Hindlimb muscle (tissue), 1 donor: ENCODE measurements around the gene DHX32. TPM values are rescaled to one million over a fixed set of nuclear protein-coding genes. Genes with fewer than 3 reads are reported as not detected.
"Not testable (repeated sequence)": the region's sequence is repeated elsewhere in the genome, so short reads cannot be mapped to it uniquely, and the experiment has no call there.

Experiments
- DNase-seq: peaks from one replicate; pipeline ENCODE4 v3.0.0-alpha.2; 2013
- polyA plus RNA-seq: library from polyadenylated mRNA; unstranded; fragments of 120-200 nt; gene quantifications from one replicate; pipeline ENCODE4 v1.2.1, GENCODE V29; 2013; ENCODE audit not compliant: insufficient read length

Gene DHX32, protein sequence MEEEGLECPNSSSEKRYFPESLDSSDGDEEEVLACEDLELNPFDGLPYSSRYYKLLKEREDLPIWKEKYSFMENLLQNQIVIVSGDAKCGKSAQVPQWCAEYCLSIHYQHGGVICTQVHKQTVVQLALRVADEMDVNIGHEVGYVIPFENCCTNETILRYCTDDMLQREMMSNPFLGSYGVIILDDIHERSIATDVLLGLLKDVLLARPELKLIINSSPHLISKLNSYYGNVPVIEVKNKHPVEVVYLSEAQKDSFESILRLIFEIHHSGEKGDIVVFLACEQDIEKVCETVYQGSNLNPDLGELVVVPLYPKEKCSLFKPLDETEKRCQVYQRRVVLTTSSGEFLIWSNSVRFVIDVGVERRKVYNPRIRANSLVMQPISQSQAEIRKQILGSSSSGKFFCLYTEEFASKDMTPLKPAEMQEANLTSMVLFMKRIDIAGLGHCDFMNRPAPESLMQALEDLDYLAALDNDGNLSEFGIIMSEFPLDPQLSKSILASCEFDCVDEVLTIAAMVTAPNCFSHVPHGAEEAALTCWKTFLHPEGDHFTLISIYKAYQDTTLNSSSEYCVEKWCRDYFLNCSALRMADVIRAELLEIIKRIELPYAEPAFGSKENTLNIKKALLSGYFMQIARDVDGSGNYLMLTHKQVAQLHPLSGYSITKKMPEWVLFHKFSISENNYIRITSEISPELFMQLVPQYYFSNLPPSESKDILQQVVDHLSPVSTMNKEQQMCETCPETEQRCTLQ
- polyA plus RNA-seq: 19.1 TPM

DNA sequence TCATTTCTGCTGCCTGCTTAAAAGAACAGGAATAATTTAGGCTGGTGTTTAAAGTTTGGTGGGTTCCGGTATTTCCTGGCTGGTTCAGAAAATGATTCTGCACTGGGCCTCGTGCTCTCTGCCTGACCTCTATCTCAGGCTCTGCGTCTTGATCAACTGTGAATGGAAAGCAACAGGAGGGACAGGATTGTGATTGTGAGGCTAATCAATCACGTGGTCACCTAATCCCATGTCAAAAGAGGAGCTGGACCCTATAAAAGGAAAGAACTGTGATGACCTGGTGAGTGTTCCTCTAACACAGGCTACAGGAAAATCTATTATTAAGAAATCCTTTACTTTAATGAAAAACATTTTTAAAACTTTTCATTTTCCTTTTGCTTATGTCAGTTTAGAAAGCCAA lies at the start of gene DHX32:
TSS of gene DHX32 (minus strand) at position 101 of the 400 bp plus-strand sequence. CDS start 468 bp downstream, outside the sequence.
- DNase-seq: no peak

GRCh38 chr10:125929618-125930017 lies 48.5 kb upstream of the DHX32 start:
- no peak for DNase-seq

DNA sequence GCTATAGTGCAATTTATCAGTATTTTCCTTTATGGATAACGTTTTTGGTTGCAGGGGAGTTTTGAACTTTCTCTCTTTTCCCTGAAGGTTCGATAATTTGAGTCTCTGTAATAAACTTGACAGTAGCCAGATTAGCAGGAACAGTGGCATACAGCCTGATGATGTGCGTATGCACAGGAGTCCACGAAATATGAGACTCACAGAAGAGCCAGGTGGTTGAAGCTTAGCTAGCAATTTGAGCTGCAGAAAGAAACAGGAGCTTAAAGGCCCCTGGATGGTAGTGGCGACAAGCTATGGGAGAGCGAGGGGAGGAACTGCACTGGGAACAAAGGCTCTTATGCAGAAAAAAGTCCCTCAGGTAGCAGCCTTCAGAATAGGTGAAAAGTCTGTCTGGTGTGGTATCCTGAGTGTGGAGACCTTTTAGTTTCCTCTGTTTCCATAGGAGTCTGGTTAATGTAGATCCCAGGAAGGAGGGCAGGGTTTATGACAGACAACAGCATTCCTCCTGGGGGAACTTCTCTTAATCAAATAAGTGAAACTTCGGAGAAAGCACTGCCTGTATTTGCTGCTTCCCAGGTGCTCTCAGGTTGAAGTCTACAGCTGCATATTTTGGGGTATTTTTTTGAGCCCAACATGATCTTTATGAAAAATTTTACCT lies 48.0 kb upstream of the DHX32 start:
- DNase-seq: no peak

DNA sequence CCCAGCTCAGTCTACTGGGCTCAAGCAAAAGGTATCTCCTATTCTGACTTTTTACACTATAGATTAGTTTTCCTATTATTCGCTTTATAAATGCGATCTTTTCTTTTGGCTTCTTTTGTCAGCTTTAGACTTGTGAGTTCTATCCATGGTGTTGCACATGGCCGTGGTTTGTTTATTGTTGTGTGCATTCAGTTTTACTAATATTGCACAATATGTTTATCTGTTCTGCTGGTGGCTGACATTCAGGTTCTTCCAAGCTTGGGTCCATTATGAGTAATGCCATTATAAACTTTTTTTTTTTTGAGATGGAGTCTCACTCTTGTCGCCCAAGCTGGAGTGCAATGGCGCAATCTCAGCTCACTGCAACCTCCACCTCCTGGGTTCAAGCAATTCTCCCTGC lies 46.2 kb upstream of the DHX32 start:
- not testable (repeated sequence) for DNase-seq

GRCh38 chr10:125926247-125926646 lies 45.2 kb upstream of the DHX32 start:
- DNase-seq: no peak

DNA sequence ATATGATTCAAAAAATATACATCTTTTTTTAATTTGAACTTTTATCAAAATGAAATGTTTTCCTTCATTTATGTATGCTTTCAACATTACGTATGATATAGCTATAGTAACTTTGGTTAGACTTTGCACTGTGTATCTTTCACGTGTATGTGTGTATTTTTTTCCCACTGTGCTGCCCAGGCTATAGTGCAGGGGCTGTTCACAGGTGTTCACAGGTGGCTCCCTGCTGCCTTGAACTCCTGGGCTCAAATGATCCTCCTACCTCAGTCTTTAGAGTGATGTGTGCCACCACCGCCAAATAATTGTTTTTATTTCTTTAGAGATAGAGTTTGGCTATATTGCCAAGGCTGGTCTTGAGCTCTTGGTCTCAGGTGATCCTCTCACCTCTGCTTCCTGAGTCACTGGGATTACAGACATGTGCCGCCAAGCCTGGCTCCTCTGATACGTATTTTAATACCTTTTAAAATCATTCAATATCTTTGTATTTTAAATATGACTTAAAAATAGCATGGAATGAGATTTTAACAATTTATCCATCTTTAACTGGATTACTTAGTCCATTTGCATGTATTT lies 44.3 kb upstream of the DHX32 start:
- DNase-seq: no peak

- DNase-seq: not testable (repeated sequence)
Measured at GRCh38 chr10:125921643-125922306, 40.7 kb upstream of the DHX32 start.

DNA sequence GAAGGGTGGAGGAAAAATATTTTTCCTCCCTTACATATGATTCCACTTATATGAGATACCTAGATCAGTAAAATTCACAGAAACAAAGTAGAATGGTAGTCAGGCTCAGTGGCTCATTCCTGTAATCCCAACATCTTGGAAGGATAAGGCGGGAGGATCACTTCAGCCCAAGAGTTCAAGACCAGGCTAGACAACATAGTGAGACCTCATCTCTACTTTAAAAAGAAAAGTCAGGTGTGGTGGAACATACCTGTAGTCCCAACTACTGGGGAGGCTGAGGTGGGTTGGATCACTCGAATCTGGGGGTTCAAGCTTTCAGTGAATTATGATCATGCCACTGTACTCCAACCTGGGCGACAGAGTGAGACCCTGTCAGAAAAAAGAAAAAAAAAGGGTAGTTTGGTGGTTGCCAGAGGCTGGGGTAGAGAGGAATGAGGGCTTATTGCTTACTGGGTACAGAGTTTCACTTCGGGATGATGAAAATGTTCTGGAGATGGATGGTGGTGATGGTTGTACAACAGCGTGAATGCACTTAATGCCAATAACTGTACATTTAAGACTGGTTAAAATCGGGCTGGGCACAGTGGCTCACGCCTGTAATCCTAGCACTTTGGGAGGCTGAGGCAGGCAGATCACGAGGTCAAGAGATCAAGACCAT lies 36.7 kb upstream of the DHX32 start:
- DNase-seq: not testable (repeated sequence)

GRCh38 chr10:125916977-125917376 lies 35.9 kb upstream of the DHX32 start:
- no peak for DNase-seq

- DNase-seq: not testable (repeated sequence)
Measured at GRCh38 chr10:125913277-125913676, 32.2 kb upstream of the DHX32 start.

DNA sequence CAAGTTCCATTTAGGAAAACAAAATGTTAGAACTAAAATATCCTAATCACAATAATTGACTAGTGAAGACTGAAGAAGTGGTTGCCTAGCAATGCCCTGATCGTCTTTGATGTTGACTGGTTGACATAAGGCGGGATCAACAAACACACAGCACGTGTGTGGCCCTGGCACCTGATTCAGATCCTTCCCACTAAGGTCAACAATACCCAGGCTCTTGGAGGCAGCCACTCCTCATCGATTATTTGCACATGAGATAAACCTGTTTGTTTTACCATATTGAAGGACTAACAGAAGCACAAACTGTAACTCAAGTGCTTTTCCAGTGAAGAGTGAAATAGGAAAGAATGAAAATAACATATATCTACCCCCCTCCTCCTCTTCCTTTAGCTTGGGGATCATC lies 30.9 kb upstream of the DHX32 start:
- no peak for DNase-seq

DNA sequence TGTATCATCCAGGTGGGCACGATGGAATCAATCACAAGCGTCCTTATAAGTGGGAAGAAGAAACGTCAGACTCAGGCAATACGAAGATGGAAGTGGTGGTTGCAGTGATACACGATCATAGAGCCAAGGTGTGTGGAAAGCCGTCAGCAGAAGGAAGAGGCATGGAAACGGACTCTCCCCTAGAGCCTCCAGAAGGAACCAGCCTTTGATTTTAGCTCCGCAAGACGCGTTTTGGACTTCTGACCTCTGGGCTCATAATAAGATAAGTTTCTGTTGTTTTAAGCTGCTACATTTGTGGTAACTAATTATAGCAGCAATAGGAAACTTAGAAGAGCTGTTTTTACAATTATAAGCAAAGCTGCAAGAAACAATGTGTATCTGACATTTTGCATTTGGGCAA lies 30.1 kb upstream of the DHX32 start:
- no peak for DNase-seq

GRCh38 chr10:125909491-125909890 lies 28.4 kb upstream of the DHX32 start:
- DNase-seq: not testable (repeated sequence)

DNA sequence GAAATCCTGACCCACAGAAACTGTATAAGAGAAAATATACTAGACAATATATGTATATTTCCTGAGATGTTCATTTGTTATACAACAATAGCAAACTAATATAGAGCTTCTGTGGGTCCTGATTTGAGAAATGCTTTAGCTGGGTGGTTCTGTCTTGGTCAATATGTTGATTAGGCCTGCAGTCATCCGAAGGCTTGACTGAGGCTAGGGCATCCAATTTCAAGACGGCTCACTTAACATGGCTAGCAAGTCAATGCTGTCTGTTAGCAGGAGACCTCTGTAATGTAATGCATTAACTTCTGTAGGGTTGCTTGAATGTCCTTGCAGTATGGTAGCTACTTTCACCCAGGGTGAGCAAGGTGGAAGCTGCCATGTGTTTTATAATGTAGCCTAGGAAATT lies 27.7 kb upstream of the DHX32 start:
- DNase-seq: not testable (repeated sequence)

- DNase-seq: not testable (repeated sequence)
Measured at GRCh38 chr10:125907598-125907997, 26.5 kb upstream of the DHX32 start.

DNA sequence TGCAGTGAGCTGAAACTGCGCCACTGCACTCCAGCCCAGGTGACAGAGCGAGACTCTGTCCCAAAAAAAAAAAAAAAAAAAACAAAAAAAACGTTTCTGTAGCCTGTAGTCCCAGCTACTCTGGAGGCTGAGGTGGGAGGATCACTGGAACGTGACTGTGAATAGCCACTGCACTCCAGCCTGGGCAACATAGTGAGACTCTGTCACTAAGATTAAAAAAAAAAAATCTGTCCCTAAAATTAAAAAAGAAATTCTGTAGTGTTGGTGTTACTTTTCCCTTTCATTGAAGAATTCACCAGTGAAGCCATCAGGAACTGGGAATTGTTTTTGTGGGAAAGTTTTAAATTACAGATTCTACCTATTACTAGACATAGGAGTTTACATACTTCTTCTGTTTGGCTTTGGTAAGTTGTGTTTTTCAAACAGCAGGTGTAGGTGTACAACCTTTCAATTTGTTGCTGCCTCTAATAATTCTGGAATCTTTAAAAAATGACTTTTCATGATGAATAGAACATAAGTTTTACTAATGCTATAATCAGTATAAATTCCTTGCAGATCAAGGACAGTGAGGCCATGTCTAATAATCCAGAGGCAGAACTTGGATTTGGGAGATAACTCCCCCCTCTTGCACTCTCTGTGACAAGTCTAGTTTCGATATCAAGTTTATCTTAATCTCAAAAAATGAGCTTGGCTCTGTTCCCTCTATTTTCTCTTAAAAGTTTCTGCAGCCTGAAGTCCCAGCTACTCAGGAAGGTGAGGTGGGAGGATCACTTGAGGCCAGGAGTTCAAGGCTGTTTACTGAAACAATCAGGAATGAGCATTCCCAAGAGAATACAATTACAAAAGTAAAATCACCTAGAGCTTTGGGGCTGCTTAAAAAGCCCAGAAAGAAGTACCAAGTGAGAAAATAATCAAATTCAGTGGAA lies 24.2 kb upstream of the DHX32 start:
- not testable (repeated sequence) for DNase-seq

GRCh38 chr10:125903135-125903640 lies 22.1 kb upstream of the DHX32 start:
- DNase-seq: not testable (repeated sequence)

DNA sequence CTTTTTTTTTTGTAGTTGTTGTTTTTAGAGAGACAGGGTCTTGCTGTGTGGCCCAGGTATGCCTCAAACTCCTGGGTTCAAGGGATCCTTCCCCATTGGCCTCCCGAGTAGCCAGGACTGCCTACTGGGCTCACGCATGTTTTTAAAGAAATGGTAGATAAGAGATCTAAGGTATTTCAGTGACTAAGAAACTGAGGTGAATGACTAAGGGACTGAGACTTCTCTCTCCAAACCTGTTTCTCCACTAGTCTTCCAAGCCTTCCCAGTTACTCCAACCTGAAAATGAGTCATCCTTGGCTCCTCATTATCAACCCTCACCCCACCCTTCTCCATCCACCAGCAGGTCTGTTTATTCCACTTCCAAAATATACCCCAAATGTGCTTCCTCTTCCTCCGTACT lies 19.9 kb upstream of the DHX32 start:
- DNase-seq: not testable (repeated sequence)

DNA sequence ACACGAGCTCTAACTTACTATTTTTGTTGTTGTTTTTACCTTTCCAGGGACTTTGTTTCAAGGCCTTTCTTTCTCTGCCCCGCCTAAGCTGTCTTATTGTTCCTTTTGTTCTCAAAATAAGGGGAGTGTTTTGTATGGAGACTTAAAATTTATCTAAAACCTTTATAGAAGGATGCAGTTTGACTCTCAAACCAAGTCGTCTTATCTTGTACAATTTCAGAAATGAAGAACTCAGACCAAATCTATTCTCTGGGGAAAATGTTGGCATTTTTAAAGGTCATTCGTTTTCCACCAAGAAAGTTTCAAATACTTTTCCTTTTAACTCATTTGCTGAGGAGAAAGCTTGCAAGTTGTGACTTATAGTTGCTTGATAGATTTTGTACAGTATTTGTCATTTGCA lies 16.2 kb upstream of the DHX32 start:
- not testable (repeated sequence) for DNase-seq
